Mesothelial cell of epicardium (in vitro differentiated cells): ENCODE data around the gene POLN. TPM values are rescaled to one million over a fixed set of nuclear protein-coding genes. Genes with fewer than 3 reads are reported as not detected.
A peak's percentile ranks its signal among the peaks of the same experiment; 100 is the strongest.

ENCODE experiments used
- DNase-seq, 2 experiments: peaks; one replicate each; pipeline ENCODE4 v3.0.0; 2021; ENCODE audit warnings: low spot score in 2 of 2; ENCODE audit not compliant: unreplicated experiment in 2 of 2
- H3K27ac Mint-ChIP-seq: 2 replicates; pipeline ENCODE4 v1.8.0; 2021; ENCODE audit warnings: mixed read lengths
- H3K27me3 Mint-ChIP-seq: 2 replicates; pipeline ENCODE4 v1.8.0; 2021; ENCODE audit warnings: low read depth, mixed read lengths
- H3K36me3 Mint-ChIP-seq: 2 replicates; pipeline ENCODE4 v1.8.0; 2021; ENCODE audit warnings: mixed read lengths
- H3K4me1 Mint-ChIP-seq: 2 replicates; pipeline ENCODE4 v1.8.0; 2021; ENCODE audit warnings: mixed read lengths
- H3K4me3 Mint-ChIP-seq: 2 replicates; pipeline ENCODE4 v1.8.0; 2021; ENCODE audit warnings: mild to moderate bottlenecking, moderate library complexity, mixed read lengths
- H3K9me3 Mint-ChIP-seq: 2 replicates; pipeline ENCODE4 v1.8.0; 2021; ENCODE audit warnings: mixed read lengths
- CTCF ChIP-seq: fragments of 200-600 bp; sonication (generic); IDR thresholded peaks from one replicate; pipeline ENCODE4 v1.5.0; 2021; ENCODE audit warnings: antibody characterized with exemption; ENCODE audit not compliant: unreplicated experiment
- total RNA-seq: library from RNA; stranded (reverse); gene quantifications from 3 replicates; pipeline ENCODE4 v1.2.1, GENCODE V29; 2021

Gene POLN
- total RNA-seq, 1 donor from 2014 or later: 5.8 TPM

GRCh38 chr4:2288051-2288541, 46.2 kb upstream of the POLN start:
- Mint-ChIP-seq H3K9me3 (no peaks in the 10 kb centered on the region), H3K27me3 (no peaks in the 10 kb centered on the region), H3K4me3 (no peak overlapping the region), H3K4me1 (peaks cover 28% of the 10 kb centered on the region), H3K27ac (no peak overlapping the region), H3K36me3 (no peaks in the 10 kb centered on the region)
- DNase-seq: peak in 1 of 2 experiments; percentile 14
- no peak for TF ChIP-seq CTCF

GRCh38 chr4:2287594-2287915, 45.6 kb upstream of the POLN start:
- peak in 1 of 2 experiments; percentile 6 for DNase-seq
- Mint-ChIP-seq H3K36me3 (no peaks in the 10 kb centered on the region), H3K4me1 (peaks cover 23% of the 10 kb centered on the region), H3K27ac (no peak overlapping the region), H3K27me3 (no peaks in the 10 kb centered on the region), H3K4me3 (no peak overlapping the region), H3K9me3 (no peaks in the 10 kb centered on the region)
- no peak for TF ChIP-seq CTCF

- no peaks in the 10 kb centered on the region for H3K36me3 Mint-ChIP-seq
- H3K27ac Mint-ChIP-seq: no peak overlapping the region
- peaks cover 3% of the 10 kb centered on the region for H3K27me3 Mint-ChIP-seq
- peaks cover 18% of the 10 kb centered on the region for H3K4me1 Mint-ChIP-seq
- H3K9me3 Mint-ChIP-seq: no peaks in the 10 kb centered on the region
- TF ChIP-seq CTCF: no peak
- no peak overlapping the region for H3K4me3 Mint-ChIP-seq
- DNase-seq: peak in 1 of 2 experiments; percentile 23
Measured at GRCh38 chr4:2286904-2287593, 45.1 kb upstream of the POLN start.

GRCh38 chr4:2285613-2286381, 43.9 kb upstream of the POLN start:
- DNase-seq: peak in 1 of 2 experiments; percentile 17

More at GRCh38 chr4:2285613-2286381, 43.9 kb upstream of the POLN start:
- TF ChIP-seq CTCF: no peak
- H3K4me3 Mint-ChIP-seq: no peak overlapping the region
- no peaks in the 10 kb centered on the region for H3K9me3 Mint-ChIP-seq
- peaks cover 13% of the 10 kb centered on the region for H3K4me1 Mint-ChIP-seq
- H3K27ac Mint-ChIP-seq: no peak overlapping the region
- H3K36me3 Mint-ChIP-seq: no peaks in the 10 kb centered on the region
- peaks cover 3% of the 10 kb centered on the region for H3K27me3 Mint-ChIP-seq
